Limb (tissue), 2 donors: ENCODE results near the gene RHEB.

ENCODE experiments used
- DNase-seq, 2 donors: peaks; one replicate each; pipeline ENCODE4 v3.0.0-alpha.2; 2016; ENCODE audit errors: extremely low spot score in 2 of 2

The RHEB gene

GRCh38 chr7:151504715-151505326, 14.9 kb downstream of the RHEB start:
- no peak for DNase-seq

GRCh38 chr7:151503902-151504714, 15.6 kb downstream of the RHEB start:
- DNase-seq: no peak

- DNase-seq: no peak
These were observed 18.0 kb downstream of the RHEB start for GRCh38 chr7:151501676-151502075.

DNA sequence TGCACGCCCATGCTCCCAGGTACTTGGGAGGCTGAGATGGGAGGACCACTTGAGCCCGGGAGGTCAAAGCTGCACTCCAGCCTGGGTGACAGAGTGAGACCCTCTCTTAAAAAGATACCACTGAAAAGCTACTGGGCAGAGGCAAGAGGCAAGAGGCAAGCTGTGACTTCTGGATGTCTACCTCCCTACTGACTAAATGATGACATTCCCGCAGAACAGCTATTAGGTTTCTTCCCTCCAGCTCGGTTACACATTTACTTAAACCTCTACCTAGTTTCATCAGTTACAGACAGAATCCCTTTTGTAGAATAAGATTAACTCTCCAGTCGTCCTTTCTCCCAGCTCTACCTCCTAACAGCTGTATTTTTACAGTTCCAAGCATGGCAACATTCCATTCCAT, 21.2 kb downstream of the RHEB start:
- no peak for DNase-seq

GRCh38 chr7:151497306-151497871, 22.3 kb downstream of the RHEB start:
- DNase-seq: no peak

- no peak for DNase-seq
These were observed 24.3 kb downstream of the RHEB start for GRCh38 chr7:151495360-151495759.

GRCh38 chr7:151494298-151495284, 25.1 kb downstream of the RHEB start:
- no peak for DNase-seq

- DNase-seq: no peak
These were observed 26.6 kb downstream of the RHEB start for GRCh38 chr7:151493083-151493482.

DNA sequence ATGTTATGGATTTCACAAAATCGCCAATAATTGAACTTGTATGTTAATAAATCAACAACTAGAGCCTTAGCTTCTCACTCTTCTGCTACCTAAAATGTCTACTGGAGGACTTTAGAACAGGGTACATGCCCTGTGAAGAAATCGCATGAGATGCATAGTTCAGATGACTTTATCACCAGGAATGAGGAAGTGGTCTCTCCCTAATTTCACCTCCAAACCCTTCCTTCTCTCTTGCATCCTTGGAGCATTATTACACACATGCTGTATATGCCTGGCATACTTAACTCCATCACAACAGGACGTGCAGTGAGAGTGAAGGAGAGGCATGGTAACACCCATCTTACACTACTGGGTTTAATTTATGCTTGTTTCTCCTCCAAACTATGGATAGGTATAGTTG, 27.8 kb downstream of the RHEB start:
- no peak for DNase-seq

- no peak for DNase-seq
These were observed 29.1 kb downstream of the RHEB start for GRCh38 chr7:151490456-151491105.

GRCh38 chr7:151489498-151489897, 30.2 kb downstream of the RHEB start:
- no peak for DNase-seq

DNA sequence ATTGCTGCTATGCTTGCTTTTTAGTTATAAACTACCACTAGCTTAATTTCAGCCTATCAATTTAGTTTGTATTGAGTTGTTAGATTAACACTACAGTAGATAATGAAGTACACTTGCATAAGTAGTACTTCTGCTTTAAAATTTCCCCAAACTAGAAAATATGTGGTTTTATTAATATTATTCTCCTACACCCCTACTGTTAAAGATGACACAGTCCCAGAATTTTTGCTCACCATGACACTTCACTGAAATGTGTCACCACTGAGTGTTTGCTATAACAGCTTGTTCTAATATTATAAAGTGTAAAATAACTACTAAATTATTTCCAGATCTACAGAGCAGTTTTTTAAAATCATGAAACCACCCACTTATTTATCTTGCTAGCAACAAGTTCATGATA, 31.6 kb downstream of the RHEB start:
- no peak for DNase-seq

DNA sequence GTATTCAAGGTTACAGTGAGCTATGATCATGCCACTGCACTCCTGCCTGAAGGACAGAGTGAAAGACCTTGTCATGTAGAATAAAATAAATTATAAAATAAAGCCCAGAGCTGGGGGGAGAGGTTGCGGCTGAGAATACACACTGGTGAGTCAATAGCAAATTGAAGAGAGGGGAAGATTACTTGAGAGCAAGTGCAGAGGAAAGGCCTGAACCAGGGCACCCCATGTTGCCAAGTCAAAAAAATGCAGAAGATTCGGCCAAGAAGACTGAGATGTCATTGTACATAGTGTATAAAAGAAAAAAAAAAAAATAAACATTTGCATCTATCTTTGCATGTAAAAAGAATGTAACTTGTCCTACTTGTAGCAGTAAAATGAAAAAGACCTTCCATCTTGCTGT, 32.5 kb downstream of the RHEB start:
- DNase-seq: no peak

GRCh38 chr7:151486074-151486473, 33.6 kb downstream of the RHEB start:
- DNase-seq: no peak

DNA sequence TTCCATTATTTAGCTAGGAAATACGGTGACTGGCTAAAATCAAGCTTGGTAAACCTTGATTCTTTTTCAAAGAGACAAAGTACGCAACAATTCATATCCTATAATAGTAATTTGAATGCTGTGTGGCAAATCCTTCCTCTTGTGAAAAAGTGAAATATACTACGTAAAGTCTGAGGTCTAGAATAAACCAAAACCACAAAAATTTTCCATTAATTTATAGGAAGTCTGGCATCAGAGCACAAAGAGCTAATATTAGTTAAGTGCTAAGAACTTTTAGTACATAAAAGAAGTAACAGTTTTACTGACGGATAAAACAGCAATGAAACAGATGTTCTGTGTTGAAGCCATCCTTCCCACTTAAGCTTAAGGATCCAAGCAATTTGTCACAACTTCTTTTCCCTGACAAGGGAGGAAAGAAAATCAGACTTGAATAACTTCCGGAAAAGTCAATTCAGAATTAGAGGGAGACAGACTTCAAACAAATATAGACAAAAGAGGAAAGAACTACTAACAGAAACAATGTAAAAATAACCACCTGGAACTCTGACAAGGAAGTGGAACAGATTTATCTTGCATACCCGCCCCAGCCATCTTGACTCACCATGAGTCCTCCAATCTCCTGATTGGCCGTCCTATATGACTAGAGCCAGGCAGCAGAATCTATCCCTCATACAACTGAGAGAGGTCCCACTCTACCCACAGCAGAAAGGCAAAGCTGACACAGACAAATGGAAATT, 34.6 kb downstream of the RHEB start:
- DNase-seq: no peak

- no peak for DNase-seq
These were observed 36.0 kb downstream of the RHEB start for GRCh38 chr7:151483711-151483983.

- no peak for DNase-seq
These were observed 36.6 kb downstream of the RHEB start for GRCh38 chr7:151482883-151483710.

DNA sequence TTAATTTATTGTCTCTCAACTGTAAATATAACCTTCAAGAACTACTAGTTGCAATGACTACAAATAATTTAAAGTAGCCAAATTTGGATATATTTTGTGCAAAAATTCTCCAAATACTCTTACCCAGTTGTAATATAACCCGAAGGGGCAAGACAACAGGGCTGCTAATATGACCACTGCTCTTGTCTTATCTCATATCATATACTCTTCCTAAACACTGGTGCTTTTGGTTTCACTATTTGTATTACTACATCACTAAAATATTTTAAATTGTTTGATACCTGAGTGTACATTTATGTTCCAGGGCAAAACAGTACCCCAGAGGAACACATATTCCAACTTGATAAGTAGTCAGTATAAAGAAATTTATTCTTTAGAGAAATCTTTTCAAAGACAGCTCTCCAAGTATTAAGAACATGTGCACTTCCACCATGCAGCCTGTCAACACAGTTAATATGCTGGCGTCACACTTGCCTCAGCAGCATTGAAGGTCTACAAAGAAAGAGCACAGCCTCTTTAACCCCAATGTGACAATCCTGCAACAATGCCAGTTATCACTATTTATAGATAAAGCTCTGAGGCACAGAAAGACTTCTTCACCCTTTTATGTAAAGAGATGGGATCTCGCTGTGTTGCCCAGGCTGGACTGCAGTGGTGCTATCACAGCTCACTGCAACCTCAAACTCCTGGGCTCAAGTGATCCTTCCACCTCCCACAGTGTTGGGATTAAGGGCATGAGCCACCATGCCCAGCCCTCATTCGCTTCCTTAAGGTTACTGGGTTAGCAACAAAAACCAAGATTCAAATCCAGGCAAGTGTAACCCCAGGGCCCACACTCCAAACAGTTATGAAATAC, 37.8 kb downstream of the RHEB start:
- no peak for DNase-seq

GRCh38 chr7:151477867-151478266, 41.8 kb downstream of the RHEB start:
- no peak for DNase-seq
